Ascending aorta (tissue), 2 donors: ENCODE results near the gene FAM53A. TPM values are rescaled to one million over a fixed set of nuclear protein-coding genes. Genes with fewer than 3 reads are reported as not detected.
A peak's percentile ranks its signal among the peaks of the same experiment; 100 is the strongest.

Experiments used
- DNase-seq, 2 donors: peaks; one replicate each; pipeline ENCODE4 v3.0.0-alpha.2; 2019; ENCODE audit warnings: low spot score in 2 of 2
- H3K27ac ChIP-seq, 2 donors: fragments of 200-600 bp; sonication (generic); one replicate each; pipeline ENCODE4 v1.5.1; 2016 to 2017; ENCODE audit warnings: mild to moderate bottlenecking in 1 of 2
- H3K27me3 ChIP-seq: fragments of 200-600 bp; sonication (generic); one replicate; pipeline ENCODE4 v1.5.1; 2017
- H3K36me3 ChIP-seq, 2 donors: fragments of 200-600 bp; sonication (generic); one replicate each; pipeline ENCODE4 v1.5.1; 2016
- H3K4me1 ChIP-seq, 2 donors: fragments of 200-600 bp; sonication (generic); one replicate each; pipeline ENCODE4 v1.5.1; 2016 to 2017; ENCODE audit warnings: mild to moderate bottlenecking in 1 of 2
- H3K4me3 ChIP-seq, 2 donors: fragments of 200-600 bp; sonication (generic); one replicate each; pipeline ENCODE4 v1.5.1; 2016 to 2017; ENCODE audit warnings: mild to moderate bottlenecking in 1 of 2
- H3K9me3 ChIP-seq, 2 donors: fragments of 200-600 bp; sonication (generic); one replicate each; pipeline ENCODE4 v1.5.1; 2016
- intact Hi-C: fragments of 100-400 bp; cut with DNase I; formaldehyde crosslinking; loops from one replicate; pipeline ENCODE4 v1.15.1; 2023
- total RNA-seq: library from RNA; depleted of rRNA; stranded (reverse); fragments of >200 nt; gene quantifications from one replicate; pipeline ENCODE4 v1.1.0, GENCODE V29; 2016
- TF ChIP-seq, protein P1 (sequence below), 3 experiments: fragments of 200-600 bp in 2 of 3; fragments of 450-650 bp in 1 of 3; sonication (generic) in 2 of 3; IDR thresholded peaks; one replicate each; pipeline ENCODE4 v1.5.1; 2016 to 2019; ENCODE audit warnings: antibody characterized with exemption in 3 of 3, mild to moderate bottlenecking in 1 of 3, moderate library complexity in 1 of 3

FAM53A gene
- total RNA-seq, 1 donor from 2014 or later, result not detected

DNA sequence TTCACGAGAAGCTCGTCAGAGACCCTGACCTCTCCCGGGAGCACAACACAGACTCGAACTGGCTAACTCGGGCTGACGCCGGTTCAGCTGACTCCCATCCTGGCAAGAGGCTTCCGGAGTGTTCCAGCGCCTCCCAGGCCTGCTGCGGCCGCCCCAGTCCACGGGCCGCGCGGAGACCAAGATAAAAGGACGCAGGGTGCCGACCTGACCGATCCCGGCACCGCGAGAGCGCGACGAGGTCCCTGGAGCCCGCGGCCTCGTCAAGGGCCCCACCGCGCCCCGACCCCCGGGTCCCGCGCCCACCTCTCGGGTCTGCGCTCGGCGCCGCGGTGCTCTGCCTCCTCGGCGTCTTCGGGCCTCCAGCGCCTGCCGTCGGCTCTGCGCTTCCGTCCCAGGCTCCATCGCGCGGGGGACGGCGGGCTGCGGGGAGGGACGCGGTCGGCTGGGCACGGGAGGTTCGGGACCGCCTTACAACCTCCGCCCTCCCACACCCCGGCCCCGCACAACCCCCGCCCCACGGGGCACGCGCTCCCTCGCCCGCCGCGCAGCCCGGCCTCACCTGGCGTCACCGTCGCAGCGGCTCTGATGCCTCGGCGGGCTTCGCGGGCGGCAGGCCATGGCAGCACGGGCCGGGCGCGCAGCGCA, 27.6 kb upstream of the FAM53A start:
- H3K36me3 ChIP-seq, result peaks cover 0 to under 1% of the 10 kb centered on the region in 2 donors
- H3K4me3 ChIP-seq, result peak overlapping the region; percentile 93 to 94
- H3K27ac ChIP-seq, result peak overlapping the region; percentile 99 to 100
- no peaks in the 10 kb centered on the region for H3K9me3 ChIP-seq
- no peaks in the 10 kb centered on the region for H3K27me3 ChIP-seq
- peak; percentile 31 to 76 for DNase-seq
- TF ChIP-seq, protein P1, sequence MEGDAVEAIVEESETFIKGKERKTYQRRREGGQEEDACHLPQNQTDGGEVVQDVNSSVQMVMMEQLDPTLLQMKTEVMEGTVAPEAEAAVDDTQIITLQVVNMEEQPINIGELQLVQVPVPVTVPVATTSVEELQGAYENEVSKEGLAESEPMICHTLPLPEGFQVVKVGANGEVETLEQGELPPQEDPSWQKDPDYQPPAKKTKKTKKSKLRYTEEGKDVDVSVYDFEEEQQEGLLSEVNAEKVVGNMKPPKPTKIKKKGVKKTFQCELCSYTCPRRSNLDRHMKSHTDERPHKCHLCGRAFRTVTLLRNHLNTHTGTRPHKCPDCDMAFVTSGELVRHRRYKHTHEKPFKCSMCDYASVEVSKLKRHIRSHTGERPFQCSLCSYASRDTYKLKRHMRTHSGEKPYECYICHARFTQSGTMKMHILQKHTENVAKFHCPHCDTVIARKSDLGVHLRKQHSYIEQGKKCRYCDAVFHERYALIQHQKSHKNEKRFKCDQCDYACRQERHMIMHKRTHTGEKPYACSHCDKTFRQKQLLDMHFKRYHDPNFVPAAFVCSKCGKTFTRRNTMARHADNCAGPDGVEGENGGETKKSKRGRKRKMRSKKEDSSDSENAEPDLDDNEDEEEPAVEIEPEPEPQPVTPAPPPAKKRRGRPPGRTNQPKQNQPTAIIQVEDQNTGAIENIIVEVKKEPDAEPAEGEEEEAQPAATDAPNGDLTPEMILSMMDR (IDR thresholded peaks at IDR 0.05), result no peak
- H3K4me1 ChIP-seq, result peaks cover 0 to 10% of the 10 kb centered on the region in 2 donors
- intact Hi-C loops, result loop anchor here (1.0 to 10.0 kb wide), 9 partner anchors 10 to 1581 kb away; partner anchors contain the start of genes ATP5ME, CTBP1, FAM53A and LETM1

DNA sequence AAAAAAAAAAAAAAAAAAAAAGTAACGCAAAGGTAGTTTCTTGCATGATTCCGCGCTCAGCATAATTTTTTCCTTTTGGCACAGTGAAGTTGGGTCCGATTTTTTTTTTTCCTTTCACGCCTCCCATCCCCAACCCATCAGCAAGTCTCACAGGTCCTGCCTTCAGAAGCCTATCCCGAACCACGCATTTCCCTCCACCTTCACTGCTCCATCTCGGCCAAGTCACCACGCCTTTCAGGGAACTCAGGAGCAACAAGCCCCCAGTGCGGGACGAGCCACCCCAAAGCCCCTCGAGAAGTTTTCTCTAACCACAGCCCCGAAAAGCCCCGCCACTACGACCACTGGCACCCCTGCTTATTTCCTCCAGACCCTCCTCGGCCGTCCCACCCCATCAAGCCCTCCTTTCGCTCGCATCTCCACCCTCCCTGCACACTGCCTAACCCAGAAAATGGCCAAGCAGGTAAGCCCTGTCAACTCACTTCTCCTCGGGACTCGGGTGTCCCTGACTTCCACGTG, 27.0 kb upstream of the FAM53A start:
- Histone ChIP-seq H3K9me3 (no peaks in the 10 kb centered on the region), H3K36me3 (peaks cover 0 to 4% of the 10 kb centered on the region in 2 donors), H3K27me3 (no peaks in the 10 kb centered on the region), H3K27ac (peak overlapping the region; percentile 99 to 100), H3K4me3 (peak overlapping the region; percentile 93 to 94), H3K4me1 (peaks cover 0 to 10% of the 10 kb centered on the region in 2 donors)
- DNase-seq, result no peak
- TF ChIP-seq, protein P1 (IDR thresholded peaks at IDR 0.05), result no peak
- intact Hi-C loops, result loop anchor here (5.0 to 10.0 kb wide), 4 partner anchors 129 to 1581 kb away; partner anchors contain the start of genes ATP5ME, CTBP1, MYL5 and RGS12

DNA sequence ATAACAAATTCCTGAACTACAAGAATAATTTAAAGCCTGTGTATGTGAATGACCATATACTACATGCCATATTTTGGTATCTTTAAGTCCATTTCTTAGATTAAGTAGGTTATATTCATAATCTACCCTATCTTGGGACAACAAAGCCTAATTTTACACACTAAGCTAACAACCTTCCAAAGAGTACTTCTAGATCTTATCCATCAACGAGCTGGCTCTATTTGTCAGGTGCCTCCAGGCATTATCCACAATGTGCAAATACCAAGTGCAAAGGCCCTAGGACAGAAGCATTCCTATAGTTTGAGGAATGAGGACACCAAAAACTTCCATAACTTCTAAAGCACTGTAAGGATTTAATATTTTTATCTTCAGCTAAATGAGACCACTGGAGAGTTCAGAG, 24.5 kb upstream of the FAM53A start:
- DNase-seq, result no peak
- H3K4me3 ChIP-seq, result no peak overlapping the region
- intact Hi-C loops, result no loop called here
- no peaks in the 10 kb centered on the region for H3K9me3 ChIP-seq
- no peaks in the 10 kb centered on the region for H3K27me3 ChIP-seq
- peaks cover 0 to 10% of the 10 kb centered on the region in 2 donors for H3K4me1 ChIP-seq
- H3K27ac ChIP-seq, result no peak overlapping the region
- H3K36me3 ChIP-seq, result peaks cover 2 to 6% of the 10 kb centered on the region in 2 donors
- TF ChIP-seq, protein P1 (IDR thresholded peaks at IDR 0.05), result no peak

DNA sequence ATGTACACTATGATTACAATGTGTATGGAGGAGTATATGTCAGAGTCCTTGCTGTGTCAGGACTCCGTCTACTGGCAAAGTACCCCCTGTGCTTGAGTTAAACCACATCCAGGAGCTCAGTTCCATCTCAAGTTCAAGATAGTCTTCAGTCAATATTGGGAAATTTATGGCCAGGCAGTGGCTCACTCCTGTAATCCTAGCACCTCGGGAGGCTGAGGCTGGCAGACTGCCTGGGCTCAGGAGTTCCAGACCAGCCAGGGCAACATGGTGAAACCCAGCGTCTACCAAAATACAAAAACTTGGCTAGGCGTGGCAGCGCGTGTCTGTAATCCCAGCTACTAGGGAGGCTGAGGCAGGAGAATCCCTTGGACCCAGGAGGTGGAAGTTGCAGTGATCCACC, 22.2 kb upstream of the FAM53A start:
- TF ChIP-seq, protein P1 (IDR thresholded peaks at IDR 0.05), result no peak
- no peaks in the 10 kb centered on the region for H3K27me3 ChIP-seq
- no peak for DNase-seq
- H3K36me3 ChIP-seq, result peaks cover 10 to 25% of the 10 kb centered on the region in 2 donors
- no peak overlapping the region for H3K27ac ChIP-seq
- no peaks in the 10 kb centered on the region for H3K9me3 ChIP-seq
- intact Hi-C loops, result no loop called here
- no peak overlapping the region for H3K4me3 ChIP-seq
- peaks cover 0 to 7% of the 10 kb centered on the region in 2 donors for H3K4me1 ChIP-seq

DNA sequence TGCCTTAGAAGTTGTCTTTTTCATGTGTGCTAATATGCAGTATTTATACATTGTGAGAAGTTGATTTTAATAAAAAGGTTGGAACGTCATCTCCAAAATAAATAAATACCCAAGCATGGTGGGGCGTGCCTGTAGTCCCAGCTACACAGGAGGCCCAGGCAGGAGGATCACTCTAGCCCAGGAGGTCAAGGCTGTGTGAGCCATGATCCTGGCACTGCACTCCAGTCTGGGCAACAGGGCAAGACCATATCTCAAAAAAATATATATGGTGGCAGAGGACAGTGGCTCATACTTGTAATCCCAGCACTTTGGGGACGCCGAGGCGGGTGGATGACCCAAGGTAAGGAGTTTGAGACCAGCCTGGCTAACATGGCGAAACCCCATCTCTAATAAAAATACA, 21.6 kb upstream of the FAM53A start:
- Histone ChIP-seq H3K4me1 (peaks cover 0 to 2% of the 10 kb centered on the region in 2 donors), H3K4me3 (no peak overlapping the region), H3K9me3 (no peaks in the 10 kb centered on the region), H3K36me3 (peaks cover 10 to 28% of the 10 kb centered on the region in 2 donors), H3K27ac (no peak overlapping the region), H3K27me3 (no peaks in the 10 kb centered on the region)
- DNase-seq, result no peak
- intact Hi-C loops, result no loop called here
- TF ChIP-seq, protein P1 (IDR thresholded peaks at IDR 0.05), result no peak
